Stimulated activated CD8-positive, alpha-beta memory T cell treated with anti-CD3 and anti-CD28 coated beads, Interleukin-4, amount 100 ng/mL, for 48 hours (primary cell): ENCODE measurements around the gene NHEJ1.
A peak's percentile ranks its signal among the peaks of the same experiment; 100 is the strongest.

Experiments used
- DNase-seq: peaks from one replicate; pipeline ENCODE4 v3.0.0-alpha.2; 2020

NHEJ1 gene

GRCh38 chr2:219056896-219057708 is 103.5 kb downstream of the NHEJ1 start:
- DNase-seq = no peak

- no peak for DNase-seq
Observed at GRCh38 chr2:219056176-219056895, 104.3 kb downstream of the NHEJ1 start.

- no peak for DNase-seq
Observed at GRCh38 chr2:219054956-219055903, 105.4 kb downstream of the NHEJ1 start.

- DNase-seq = no peak
Observed at GRCh38 chr2:219049282-219049681, 111.3 kb downstream of the NHEJ1 start.

- DNase-seq = peak; percentile 53
Observed at GRCh38 chr2:219045937-219046550, 114.6 kb downstream of the NHEJ1 start.

- DNase-seq = no peak
Observed at GRCh38 chr2:219042750-219043149, 117.9 kb downstream of the NHEJ1 start.

GRCh38 chr2:219042157-219042556 is 118.5 kb downstream of the NHEJ1 start:
- DNase-seq = no peak

GRCh38 chr2:219041252-219041651 is 119.4 kb downstream of the NHEJ1 start, which contains the start of gene CFAP65:
Gene CFAP65, minus strand, starts transcription at chr2:219041516. Its CDS starts 2,468 bp downstream, at chr2:219039048.
- peak; percentile 62 for DNase-seq

- no peak for DNase-seq
Observed at GRCh38 chr2:219038600-219038999, 122.0 kb downstream of the NHEJ1 start.

- DNase-seq = no peak
Observed at GRCh38 chr2:219037783-219038499, 122.7 kb downstream of the NHEJ1 start.

- DNase-seq = no peak
Observed at GRCh38 chr2:219035942-219036341, 124.7 kb downstream of the NHEJ1 start.

- DNase-seq = no peak
Observed at GRCh38 chr2:219034823-219035222, 125.8 kb downstream of the NHEJ1 start.

GRCh38 chr2:219032051-219032745 is 128.4 kb downstream of the NHEJ1 start:
- no peak for DNase-seq

- no peak for DNase-seq
Observed at GRCh38 chr2:219031005-219031738, 129.4 kb downstream of the NHEJ1 start.

GRCh38 chr2:219030177-219030940 is 130.3 kb downstream of the NHEJ1 start:
- DNase-seq = no peak

GRCh38 chr2:219029829-219030165 is 130.8 kb downstream of the NHEJ1 start:
- DNase-seq = peak; percentile 85

GRCh38 chr2:219028996-219029828 is 131.4 kb downstream of the NHEJ1 start:
- no peak for DNase-seq

- no peak for DNase-seq
Observed at GRCh38 chr2:219028141-219028540, 132.5 kb downstream of the NHEJ1 start.
